Activated CD4-positive, alpha-beta T cell treated with anti-CD3 and anti-CD28 coated beads, Interleukin-2, amount 10 ng/mL, durations not matched to agents 24 days and 14 days (primary cell): ENCODE results near the gene TLE7. TPM values are rescaled to one million over a fixed set of nuclear protein-coding genes. Genes with fewer than 3 reads are reported as not detected.

ENCODE experiments used
- DNase-seq: peaks from one replicate; pipeline ENCODE4 v3.0.0; 2022
- H3K27ac Mint-ChIP-seq: one replicate; pipeline ENCODE4 v1.8.0; 2022; ENCODE audit warnings: mild to moderate bottlenecking, mixed read lengths
- H3K27me3 Mint-ChIP-seq: one replicate; pipeline ENCODE4 v1.8.0; 2022; ENCODE audit warnings: mixed read lengths
- H3K36me3 Mint-ChIP-seq: one replicate; pipeline ENCODE4 v1.8.0; 2022; ENCODE audit warnings: low read depth, mild to moderate bottlenecking, mixed read lengths
- H3K4me1 Mint-ChIP-seq: one replicate; pipeline ENCODE4 v1.8.0; 2021; ENCODE audit warnings: mixed read lengths
- H3K4me3 Mint-ChIP-seq: one replicate; pipeline ENCODE4 v1.8.0; 2022; ENCODE audit warnings: mild to moderate bottlenecking, moderate library complexity, mixed read lengths
- H3K9me3 Mint-ChIP-seq: one replicate; pipeline ENCODE4 v1.8.0; 2021; ENCODE audit warnings: mixed read lengths
- intact Hi-C: fragments of 100-400 bp; cut with micrococcal nuclease; formaldehyde crosslinking; loops from one replicate; pipeline ENCODE4 v1.15.1; 2023
- total RNA-seq: library from RNA; stranded (reverse); gene quantifications from 2 replicates; pipeline ENCODE4 v1.2.3, GENCODE V29; 2022

Gene TLE7
- total RNA-seq, 1 donor from 2014 or later: not detected

- Mint-ChIP-seq H3K4me3 (no peak overlapping the region), H3K27me3 (no peaks in the 10 kb centered on the region), H3K9me3 (peaks cover 3% of the 10 kb centered on the region), H3K27ac (no peak overlapping the region), H3K36me3 (no peaks in the 10 kb centered on the region), H3K4me1 (peaks cover 9% of the 10 kb centered on the region)
- intact Hi-C loops: loop anchor here (10.0 kb wide), 1 partner anchor 179 kb away; the partner anchor contains the start of gene CMTR2
- no peak for DNase-seq
These were observed 22.4 kb upstream of the TLE7 start for GRCh38 chr16:71464231-71464630.

GRCh38 chr16:71461686-71462648, 20.1 kb upstream of the TLE7 start, which contains the start of gene ZNF23:
Gene ZNF23 (minus strand): TSS chr16:71462247. CDS start chr16:71456796, 5,451 bp downstream.
- Mint-ChIP-seq H3K27ac (peak within 1 kb of the TSS; percentile 81), H3K4me1 (peaks cover 9% of the 10 kb centered on the region), H3K36me3 (no peaks in the 10 kb centered on the region), H3K27me3 (no peaks in the 10 kb centered on the region), H3K4me3 (peak within 1 kb of the TSS; percentile 91), H3K9me3 (peaks cover 3% of the 10 kb centered on the region)
- intact Hi-C loops: loop anchor here (1.0 to 10.0 kb wide), 2 partner anchors 22 to 177 kb away; partner anchors contain the start of gene CMTR2
- peak; percentile 94 for DNase-seq

GRCh38 chr16:71460941-71461340, 19.1 kb upstream of the TLE7 start:
- no peak for DNase-seq
- peaks cover 9% of the 10 kb centered on the region for H3K4me1 Mint-ChIP-seq
- peak overlapping the region; percentile 91 for H3K4me3 Mint-ChIP-seq
- peaks cover 6% of the 10 kb centered on the region for H3K36me3 Mint-ChIP-seq
- intact Hi-C loops: loop anchor here (10.0 kb wide), 1 partner anchor 176 kb away; the partner anchor contains the start of gene CMTR2
- no peak overlapping the region for H3K27ac Mint-ChIP-seq
- peaks cover 3% of the 10 kb centered on the region for H3K9me3 Mint-ChIP-seq
- H3K27me3 Mint-ChIP-seq: no peaks in the 10 kb centered on the region

DNA sequence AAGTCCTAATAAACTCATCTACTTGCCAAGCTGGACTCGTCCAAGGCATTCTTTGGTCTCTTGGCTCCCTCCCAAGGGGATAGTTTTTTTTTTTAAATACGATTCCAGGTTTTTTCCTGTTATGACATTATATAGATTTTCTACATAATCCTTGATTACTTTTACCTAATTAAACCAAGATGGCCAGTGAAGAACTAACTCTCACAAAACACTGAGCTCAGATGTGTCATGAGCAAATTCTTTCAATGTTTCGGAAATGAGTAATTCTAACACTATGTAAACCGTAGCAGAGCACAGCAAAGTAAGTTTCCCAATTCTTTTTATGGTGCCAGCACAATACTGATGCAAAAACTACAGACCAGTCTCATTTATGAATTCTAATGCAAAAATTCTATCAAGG, 18.4 kb upstream of the TLE7 start:
- peaks cover 9% of the 10 kb centered on the region for H3K4me1 Mint-ChIP-seq
- H3K4me3 Mint-ChIP-seq: no peak overlapping the region
- no peaks in the 10 kb centered on the region for H3K27me3 Mint-ChIP-seq
- H3K36me3 Mint-ChIP-seq: peaks cover 6% of the 10 kb centered on the region
- no peak for DNase-seq
- intact Hi-C loops: loop anchor here (10.0 kb wide), 1 partner anchor 175 kb away; the partner anchor contains the start of gene CMTR2
- no peak overlapping the region for H3K27ac Mint-ChIP-seq
- H3K9me3 Mint-ChIP-seq: peaks cover 3% of the 10 kb centered on the region

GRCh38 chr16:71459510-71459909, 17.7 kb upstream of the TLE7 start:
- Mint-ChIP-seq H3K4me1 (peaks cover 9% of the 10 kb centered on the region), H3K36me3 (peaks cover 13% of the 10 kb centered on the region), H3K27me3 (no peaks in the 10 kb centered on the region), H3K27ac (no peak overlapping the region), H3K4me3 (no peak overlapping the region), H3K9me3 (peaks cover 6% of the 10 kb centered on the region)
- intact Hi-C loops: no loop called here
- DNase-seq: no peak

GRCh38 chr16:71456801-71457200, 14.9 kb upstream of the TLE7 start:
- Mint-ChIP-seq H3K27ac (no peak overlapping the region), H3K4me1 (no peaks in the 10 kb centered on the region), H3K27me3 (no peaks in the 10 kb centered on the region), H3K4me3 (no peak overlapping the region), H3K36me3 (peaks cover 39% of the 10 kb centered on the region), H3K9me3 (peaks cover 19% of the 10 kb centered on the region)
- intact Hi-C loops: no loop called here
- no peak for DNase-seq

DNA sequence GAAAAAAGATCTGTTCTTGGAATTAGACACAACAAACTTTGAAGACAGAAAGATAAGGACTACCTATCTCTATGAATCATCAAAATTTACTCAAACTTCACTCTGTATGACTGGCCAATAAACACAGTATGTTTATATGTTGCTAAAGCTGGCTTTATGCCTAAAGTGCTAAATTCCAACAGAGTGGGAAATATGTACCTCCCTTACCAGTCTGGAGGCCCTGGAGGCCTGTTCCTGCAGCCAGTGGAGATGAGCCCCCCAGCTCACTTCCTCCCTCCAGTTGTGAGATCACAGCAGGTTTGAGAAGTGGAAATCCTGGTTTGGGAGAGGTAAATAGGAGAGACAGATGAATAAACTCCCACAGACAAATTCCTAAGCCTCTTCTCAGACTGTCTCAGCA, 11.2 kb upstream of the TLE7 start:
- Mint-ChIP-seq H3K27me3 (no peaks in the 10 kb centered on the region), H3K9me3 (peaks cover 35% of the 10 kb centered on the region), H3K4me3 (no peak overlapping the region), H3K36me3 (peaks cover 74% of the 10 kb centered on the region), H3K4me1 (no peaks in the 10 kb centered on the region), H3K27ac (no peak overlapping the region)
- no peak for DNase-seq
- intact Hi-C loops: no loop called here

DNA sequence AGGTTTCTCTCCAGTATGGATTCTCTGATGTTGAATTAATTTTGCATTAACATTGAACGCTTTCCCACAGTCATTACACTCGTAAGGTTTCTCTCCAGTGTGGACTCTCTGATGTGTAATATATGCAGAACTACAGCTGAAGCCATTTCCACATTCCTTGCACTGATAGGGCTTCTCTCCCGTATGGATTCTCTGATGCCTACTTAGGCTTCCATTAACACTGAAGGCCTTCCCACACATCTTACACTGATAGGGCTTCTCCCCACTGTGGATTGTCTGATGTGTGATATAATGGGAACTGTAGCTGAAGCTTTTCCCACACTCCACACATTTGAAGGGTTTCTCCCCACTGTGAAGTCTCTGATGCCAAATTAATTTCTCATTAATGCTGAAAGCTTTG, 7.2 kb upstream of the TLE7 start:
- H3K27me3 Mint-ChIP-seq: no peaks in the 10 kb centered on the region
- intact Hi-C loops: no loop called here
- no peak for DNase-seq
- H3K4me3 Mint-ChIP-seq: no peak overlapping the region
- H3K27ac Mint-ChIP-seq: no peak overlapping the region
- peaks cover 57% of the 10 kb centered on the region for H3K36me3 Mint-ChIP-seq
- H3K9me3 Mint-ChIP-seq: peaks cover 36% of the 10 kb centered on the region
- H3K4me1 Mint-ChIP-seq: no peaks in the 10 kb centered on the region

DNA sequence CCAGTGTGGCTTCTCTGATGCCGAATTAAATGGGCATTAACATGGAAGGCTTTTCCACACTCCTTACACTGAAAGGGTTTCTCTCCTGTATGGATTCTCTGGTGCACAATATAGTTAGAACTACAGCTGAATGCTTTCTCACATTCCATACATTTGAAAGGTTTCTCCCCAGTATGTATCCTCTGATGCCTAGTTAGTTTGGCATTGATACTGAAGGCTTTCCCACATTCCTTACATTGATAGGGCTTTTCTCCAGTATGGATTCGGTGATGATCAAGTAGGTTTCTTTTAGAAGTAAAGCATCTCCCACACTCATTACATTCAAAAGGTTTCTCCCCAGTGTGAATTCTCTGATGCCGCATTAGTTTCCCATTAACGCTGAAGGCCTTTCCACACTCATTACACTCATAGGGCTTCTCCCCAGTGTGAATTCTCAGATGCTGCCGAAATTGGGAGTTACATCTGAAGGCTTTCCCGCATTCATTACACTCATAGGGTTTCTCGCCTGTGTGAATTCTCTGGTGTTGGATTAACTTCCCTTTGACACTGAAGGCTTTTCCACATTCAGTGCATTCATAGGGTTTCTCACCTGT, 6.5 kb upstream of the TLE7 start:
- DNase-seq: no peak
- intact Hi-C loops: no loop called here
- H3K4me1 Mint-ChIP-seq: no peaks in the 10 kb centered on the region
- peaks cover 38% of the 10 kb centered on the region for H3K9me3 Mint-ChIP-seq
- no peak overlapping the region for H3K4me3 Mint-ChIP-seq
- H3K36me3 Mint-ChIP-seq: peaks cover 50% of the 10 kb centered on the region
- H3K27ac Mint-ChIP-seq: no peak overlapping the region
- H3K27me3 Mint-ChIP-seq: no peaks in the 10 kb centered on the region

- no peak overlapping the region for H3K4me3 Mint-ChIP-seq
- intact Hi-C loops: no loop called here
- DNase-seq: no peak
- H3K4me1 Mint-ChIP-seq: no peaks in the 10 kb centered on the region
- no peaks in the 10 kb centered on the region for H3K27me3 Mint-ChIP-seq
- peaks cover 6% of the 10 kb centered on the region for H3K36me3 Mint-ChIP-seq
- no peak overlapping the region for H3K27ac Mint-ChIP-seq
- peaks cover 16% of the 10 kb centered on the region for H3K9me3 Mint-ChIP-seq
These were observed 1.9 kb upstream of the TLE7 start for GRCh38 chr16:71443714-71444113.

DNA sequence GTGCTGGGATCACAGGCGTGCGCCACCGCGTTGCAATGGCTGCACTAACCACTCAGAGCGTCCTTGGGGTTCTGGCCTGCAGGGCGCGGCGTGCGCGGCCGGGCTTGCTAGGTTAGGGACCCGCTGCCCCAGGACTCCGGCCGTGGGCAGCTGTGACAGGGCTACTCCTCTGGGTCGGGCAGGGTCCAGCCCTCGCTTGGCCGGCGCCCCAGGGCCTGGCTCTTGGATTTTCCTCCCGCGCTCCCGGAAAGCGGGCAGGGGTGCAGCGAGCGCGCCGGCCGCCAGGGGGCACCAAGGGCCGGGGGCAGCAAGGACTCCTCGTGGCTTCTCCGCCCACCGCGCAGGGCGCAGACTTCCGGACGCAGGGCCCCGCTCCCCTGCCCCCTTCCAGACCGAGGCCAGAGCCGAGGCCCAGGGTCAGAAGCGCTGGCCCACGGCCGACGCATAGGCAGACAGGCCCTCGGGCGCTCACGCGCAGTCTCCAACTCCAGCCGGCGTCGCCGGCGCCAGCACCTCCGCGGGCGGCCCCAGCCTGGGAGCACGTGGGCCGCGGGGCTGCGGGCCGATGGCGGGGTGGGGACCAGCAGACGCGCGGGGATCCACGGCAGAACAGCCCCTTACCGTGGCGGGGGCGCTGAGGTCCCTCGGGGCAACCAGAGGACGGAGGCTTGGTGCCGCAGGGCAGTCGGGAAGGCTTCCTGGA, 355 bp downstream of the TLE7 start:
- intact Hi-C loops: loop anchor here (2.0 kb wide), 1 partner anchor 57 kb away; no protein-coding TSS in a partner anchor
- Mint-ChIP-seq H3K9me3 (peaks cover 10% of the 10 kb centered on the region), H3K4me1 (no peaks in the 10 kb centered on the region), H3K27ac (no peak overlapping the region), H3K27me3 (no peaks in the 10 kb centered on the region), H3K36me3 (no peaks in the 10 kb centered on the region), H3K4me3 (no peak overlapping the region)
- peak; percentile 71 for DNase-seq

- peaks cover 9% of the 10 kb centered on the region for H3K9me3 Mint-ChIP-seq
- no peaks in the 10 kb centered on the region for H3K36me3 Mint-ChIP-seq
- intact Hi-C loops: loop anchor here (2.0 kb wide), 1 partner anchor 58 kb away; no protein-coding TSS in a partner anchor
- no peak overlapping the region for H3K27ac Mint-ChIP-seq
- H3K27me3 Mint-ChIP-seq: no peaks in the 10 kb centered on the region
- no peak overlapping the region for H3K4me3 Mint-ChIP-seq
- no peaks in the 10 kb centered on the region for H3K4me1 Mint-ChIP-seq
- no peak for DNase-seq
These were observed 1.0 kb downstream of the TLE7 start for GRCh38 chr16:71440669-71441347.

- H3K27me3 Mint-ChIP-seq: no peaks in the 10 kb centered on the region
- H3K9me3 Mint-ChIP-seq: peaks cover 4% of the 10 kb centered on the region
- H3K36me3 Mint-ChIP-seq: no peaks in the 10 kb centered on the region
- H3K27ac Mint-ChIP-seq: no peak overlapping the region
- intact Hi-C loops: no loop called here
- no peak for DNase-seq
- no peaks in the 10 kb centered on the region for H3K4me1 Mint-ChIP-seq
- H3K4me3 Mint-ChIP-seq: no peak overlapping the region
These were observed 2.3 kb downstream of the TLE7 start for GRCh38 chr16:71439523-71439922.
